Transverse colon (tissue), 4 donors: ENCODE measurements around the gene LMO1.

ENCODE experiments used
- CTCF ChIP-seq, 5 experiments: fragments of 200-600 bp in 3 of 5; fragments of 450-650 bp in 2 of 5; sonication (generic) in 3 of 5; IDR thresholded peaks; 1 replicate in 2 of 5; 2 replicates in 3 of 5; pipeline ENCODE4 v1.5.1; 2016 to 2017; ENCODE audit warnings: antibody characterized with exemption in 5 of 5, inconsistent platforms in 3 of 5, mild to moderate bottlenecking in 2 of 5, moderate library complexity in 1 of 5
- POLR2A ChIP-seq: fragments of 450-650 bp; IDR thresholded peaks from one replicate; pipeline ENCODE4 v1.6.1; 2016; ENCODE audit warnings: antibody characterized with exemption, mild to moderate bottlenecking, moderate library complexity
- POLR2AphosphoS5 ChIP-seq, 3 donors: sonication (generic); formaldehyde crosslinking; IDR thresholded peaks; one replicate each; pipeline ENCODE4 v1.6.1; 2016; ENCODE audit warnings: antibody characterized with exemption in 3 of 3

DNA sequence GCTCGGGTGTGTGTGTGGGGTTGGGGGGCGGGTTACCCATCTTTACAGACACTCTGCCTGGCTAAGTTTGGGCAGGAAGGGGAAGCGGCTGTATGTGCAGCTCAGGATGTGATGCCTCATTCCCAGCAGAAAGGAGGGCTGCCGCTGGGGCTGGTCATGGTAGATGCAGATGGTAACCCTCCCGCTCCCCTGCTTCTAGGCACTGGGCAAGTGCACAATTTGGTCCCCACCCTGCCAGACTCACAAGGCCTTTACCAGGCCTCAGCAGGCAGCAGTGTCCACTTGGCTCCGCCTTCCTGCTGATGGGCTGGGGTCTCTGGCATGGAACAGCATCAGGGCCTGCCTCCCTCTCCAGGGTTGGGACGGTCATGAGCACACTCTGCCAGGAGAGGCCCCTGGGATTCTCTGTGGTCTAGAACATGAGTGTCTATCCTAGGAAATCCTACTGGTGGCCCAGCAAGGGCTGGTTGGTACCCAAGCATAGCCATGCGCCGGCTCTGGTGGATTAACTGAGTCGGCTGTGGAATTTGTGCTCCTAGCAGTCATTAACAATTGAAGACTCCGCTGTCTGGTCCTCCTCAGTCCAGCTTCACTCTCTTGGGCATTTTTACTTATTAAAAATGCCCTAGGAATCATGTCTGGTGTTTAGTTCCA, 4.2 kb downstream of the LMO1 start:
- TF ChIP-seq CTCF (IDR thresholded peaks at IDR 0.05) (no peak), POLR2A (no peak), POLR2AphosphoS5 (IDR thresholded peaks at IDR 0.05) (no peak)
